HEK293 (cell line): ENCODE measurements around the gene ATP2B3.

Experiments
- CTCF ChIP-seq: fragments of 450-650 bp; formaldehyde crosslinking; IDR thresholded peaks from 2 replicates; pipeline ENCODE4 v1.5.1; 2016; ENCODE audit warnings: missing biosample characterization, missing genetic modification characterization
- PBX3 ChIP-seq: sonication (generic); formaldehyde crosslinking; IDR thresholded peaks from 2 replicates; pipeline ENCODE4 v1.8.1; 2022; ENCODE audit warnings: mild to moderate bottlenecking, moderate library complexity, missing genetic modification reagents
- PRDM10 ChIP-seq: fragments of 450-650 bp; formaldehyde crosslinking; IDR thresholded peaks from 2 replicates; pipeline ENCODE4 v1.5.1; 2016; ENCODE audit warnings: missing biosample characterization, missing genetic modification characterization
- ZBTB10 ChIP-seq: fragments of 450-650 bp; formaldehyde crosslinking; IDR thresholded peaks from 2 replicates; pipeline ENCODE4 v1.5.1; 2016; ENCODE audit warnings: missing biosample characterization, missing genetic modification characterization
- ZFP41 ChIP-seq: fragments of 450-650 bp; formaldehyde crosslinking; IDR thresholded peaks from 2 replicates; pipeline ENCODE4 v1.5.1; 2016; ENCODE audit warnings: missing biosample characterization, missing genetic modification characterization, borderline replicate concordance
- ZNF24 ChIP-seq: fragments of 450-650 bp; formaldehyde crosslinking; IDR thresholded peaks from 2 replicates; pipeline ENCODE4 v1.5.1; 2016; ENCODE audit warnings: missing biosample characterization, missing genetic modification characterization
- ZNF274 ChIP-seq, 2 experiments: fragments of 200-500 bp in 1 of 2; fragments of 450-650 bp in 1 of 2; sonication (Bioruptor generic) in 1 of 2; formaldehyde crosslinking in 1 of 2; IDR thresholded peaks; 2 replicates each; pipeline versions ENCODE4 v1.5.1 to v1.6.1; 2014 to 2016; ENCODE audit warnings: borderline replicate concordance in 1 of 2, inconsistent platforms in 1 of 2, low read length in 1 of 2, missing biosample characterization in 1 of 2, missing genetic modification characterization in 1 of 2
- ZNF366 ChIP-seq: fragments of 450-650 bp; formaldehyde crosslinking; conservative IDR thresholded peaks from 2 replicates; pipeline ENCODE4 v1.5.1; 2016; ENCODE audit warnings: missing biosample characterization, missing genetic modification characterization
- ZNF37A ChIP-seq: fragments of 450-650 bp; IDR thresholded peaks from 2 replicates; pipeline ENCODE4 v1.5.1; 2018; ENCODE audit warnings: missing biosample characterization, missing genetic modification characterization
- ZNF501 ChIP-seq: fragments of 450-650 bp; formaldehyde crosslinking; IDR thresholded peaks from 2 replicates; pipeline ENCODE4 v1.5.1; 2016; ENCODE audit warnings: missing biosample characterization, missing genetic modification characterization
- ZNF518A ChIP-seq: fragments of 450-650 bp; formaldehyde crosslinking; conservative IDR thresholded peaks from 2 replicates; pipeline ENCODE4 v1.5.1; 2016; ENCODE audit warnings: low read depth, missing biosample characterization, missing genetic modification characterization
- ZNF664 ChIP-seq: fragments of 450-650 bp; formaldehyde crosslinking; IDR thresholded peaks from 2 replicates; pipeline ENCODE4 v1.5.1; 2016; ENCODE audit warnings: missing biosample characterization, missing genetic modification characterization
- ZSCAN16 ChIP-seq: fragments of 450-650 bp; formaldehyde crosslinking; IDR thresholded peaks from 2 replicates; pipeline ENCODE4 v1.5.1; 2016; ENCODE audit warnings: missing biosample characterization, missing genetic modification characterization

- TF ChIP-seq CTCF (tag by site-specific recombination) = no peak
- no peak for TF ChIP-seq ZNF501 (tag by site-specific recombination)
- no peak for TF ChIP-seq ZNF518A (tag by site-specific recombination)
- TF ChIP-seq ZNF664 (tag by site-specific recombination) = no peak
- no peak for TF ChIP-seq PBX3 (CRISPR knock-in tag)
- no peak for TF ChIP-seq ZBTB10 (tag by site-specific recombination)
- TF ChIP-seq ZNF24 = no peak
- no peak for TF ChIP-seq PRDM10 (tag by site-specific recombination)
- TF ChIP-seq ZSCAN16 (tag by site-specific recombination) = no peak
- TF ChIP-seq ZNF274 (IDR thresholded peaks at IDR 0.05; ENCODE audit: low read length) = no peak
- TF ChIP-seq ZNF274 (tag by site-specific recombination; IDR thresholded peaks at IDR 0.05; ENCODE audit: borderline replicate concordance) = no peak
- TF ChIP-seq ZFP41 = no peak
- no peak for TF ChIP-seq ZNF366 (tag by site-specific recombination)
- TF ChIP-seq ZNF37A (tag by site-specific recombination) = no peak
Observed at GRCh38 chrX:153628665-153629064, 111.2 kb downstream of the ATP2B3 start.
